Uterus (tissue), 4 donors: ENCODE measurements around the gene HEBP1. TPM values are rescaled to one million over a fixed set of nuclear protein-coding genes. Genes with fewer than 3 reads are reported as not detected.

Experiments
- DNase-seq, 2 donors: peaks; one replicate each; pipeline ENCODE4 v3.0.0-alpha.2; 2019 to 2020
- H3K27ac ChIP-seq, 2 donors: fragments of 200-600 bp; sonication (generic); 1 replicate in 1 of 2; 2 replicates in 1 of 2; pipeline ENCODE4 v1.5.1; 2016 to 2018
- H3K27me3 ChIP-seq, 2 donors: fragments of 200-600 bp; sonication (generic); one replicate each; pipeline ENCODE4 v1.5.1; 2018 to 2019; ENCODE audit warnings: control low read depth in 1 of 2
- H3K36me3 ChIP-seq, 2 donors: fragments of 200-600 bp; sonication (generic); one replicate each; pipeline ENCODE4 v1.5.1; 2019; ENCODE audit warnings: control low read depth in 1 of 2
- H3K4me1 ChIP-seq, 2 donors: fragments of 200-600 bp; sonication (generic); one replicate each; pipeline ENCODE4 v1.5.1; 2018 to 2019; ENCODE audit warnings: control low read depth in 1 of 2
- H3K4me3 ChIP-seq, 2 donors: fragments of 200-600 bp; sonication (generic); 1 replicate in 1 of 2; 2 replicates in 1 of 2; pipeline ENCODE4 v1.5.1; 2018 to 2019; ENCODE audit warnings: mild to moderate bottlenecking in 1 of 2
- H3K9me3 ChIP-seq, 2 donors: fragments of 200-600 bp; sonication (generic); one replicate each; pipeline ENCODE4 v1.5.1; 2019; ENCODE audit warnings: control low read depth in 1 of 2
- POLR2A ChIP-seq, 2 donors: fragments of 450-650 bp; IDR thresholded peaks; one replicate each; pipeline ENCODE4 v1.6.1; 2016; ENCODE audit warnings: antibody characterized with exemption in 2 of 2, mild to moderate bottlenecking in 1 of 2, moderate library complexity in 1 of 2
- intact Hi-C: fragments of 100-400 bp; cut with DNase I; formaldehyde crosslinking; loops from one replicate; pipeline ENCODE4 v1.15.1; 2023; ENCODE audit warnings: low total_unique reads
- total RNA-seq, 4 donors: library from RNA; depleted of rRNA in 3 of 4; stranded (reverse); fragments of >200 nt in 3 of 4; gene quantifications; one replicate each; pipeline versions ENCODE4 v1.1.0 to v1.2.4, GENCODE V29; 2014 to 2023
- TF ChIP-seq, protein P1 (sequence below), 4 experiments: fragments of 200-600 bp in 2 of 4; fragments of 450-650 bp in 2 of 4; sonication (generic) in 2 of 4; IDR thresholded peaks; one replicate each; pipeline ENCODE4 v1.5.1; 2016 to 2019; ENCODE audit warnings: antibody characterized with exemption in 4 of 4, mild to moderate bottlenecking in 2 of 4, moderate library complexity in 1 of 4
- donor health status: DM: yes; HTN: yes; CAD: no.

Gene HEBP1
- total RNA-seq, 4 donors from 2014 or later = 10.5 to 64.4 (median 40.9) TPM

- no peak for DNase-seq
- peak overlapping the region; percentile 89 to 90 for H3K27ac ChIP-seq
- H3K4me3 ChIP-seq = peak overlapping the region; percentile 61 to 73
- H3K9me3 ChIP-seq = no peaks in the 10 kb centered on the region
- H3K27me3 ChIP-seq = no peaks in the 10 kb centered on the region
- H3K4me1 ChIP-seq = no peaks in the 10 kb centered on the region
- intact Hi-C loops = loop anchor here (5.0 kb wide), 1 partner anchor 92 kb away; no protein-coding TSS in a partner anchor
- TF ChIP-seq POLR2A (IDR thresholded peaks at IDR 0.05) = no peak
- TF ChIP-seq, protein P1, sequence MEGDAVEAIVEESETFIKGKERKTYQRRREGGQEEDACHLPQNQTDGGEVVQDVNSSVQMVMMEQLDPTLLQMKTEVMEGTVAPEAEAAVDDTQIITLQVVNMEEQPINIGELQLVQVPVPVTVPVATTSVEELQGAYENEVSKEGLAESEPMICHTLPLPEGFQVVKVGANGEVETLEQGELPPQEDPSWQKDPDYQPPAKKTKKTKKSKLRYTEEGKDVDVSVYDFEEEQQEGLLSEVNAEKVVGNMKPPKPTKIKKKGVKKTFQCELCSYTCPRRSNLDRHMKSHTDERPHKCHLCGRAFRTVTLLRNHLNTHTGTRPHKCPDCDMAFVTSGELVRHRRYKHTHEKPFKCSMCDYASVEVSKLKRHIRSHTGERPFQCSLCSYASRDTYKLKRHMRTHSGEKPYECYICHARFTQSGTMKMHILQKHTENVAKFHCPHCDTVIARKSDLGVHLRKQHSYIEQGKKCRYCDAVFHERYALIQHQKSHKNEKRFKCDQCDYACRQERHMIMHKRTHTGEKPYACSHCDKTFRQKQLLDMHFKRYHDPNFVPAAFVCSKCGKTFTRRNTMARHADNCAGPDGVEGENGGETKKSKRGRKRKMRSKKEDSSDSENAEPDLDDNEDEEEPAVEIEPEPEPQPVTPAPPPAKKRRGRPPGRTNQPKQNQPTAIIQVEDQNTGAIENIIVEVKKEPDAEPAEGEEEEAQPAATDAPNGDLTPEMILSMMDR (IDR thresholded peaks at IDR 0.05) = no peak
- no peaks in the 10 kb centered on the region for H3K36me3 ChIP-seq
These were observed 650 bp downstream of the HEBP1 start for GRCh38 chr12:12999271-12999958.

- TF ChIP-seq POLR2A (IDR thresholded peaks at IDR 0.05) = no peak
- TF ChIP-seq, protein P1 (IDR thresholded peaks at IDR 0.05) = no peak
- Histone ChIP-seq H3K4me3 (no peak overlapping the region), H3K36me3 (no peaks in the 10 kb centered on the region), H3K27me3 (no peaks in the 10 kb centered on the region), H3K9me3 (no peaks in the 10 kb centered on the region), H3K4me1 (no peaks in the 10 kb centered on the region), H3K27ac (no peak overlapping the region)
- intact Hi-C loops = loop anchor here (5.0 kb wide), 1 partner anchor 91 kb away; no protein-coding TSS in a partner anchor
- no peak for DNase-seq
These were observed 1.8 kb downstream of the HEBP1 start for GRCh38 chr12:12998248-12998647.

- no peak overlapping the region for H3K4me3 ChIP-seq
- no peaks in the 10 kb centered on the region for H3K9me3 ChIP-seq
- H3K27me3 ChIP-seq = no peaks in the 10 kb centered on the region
- no peak for TF ChIP-seq POLR2A (IDR thresholded peaks at IDR 0.05)
- TF ChIP-seq, protein P1 (IDR thresholded peaks at IDR 0.05) = no peak
- intact Hi-C loops = loop anchor here (5.0 kb wide), 1 partner anchor 90 kb away; no protein-coding TSS in a partner anchor
- no peak for DNase-seq
- no peaks in the 10 kb centered on the region for H3K36me3 ChIP-seq
- H3K4me1 ChIP-seq = no peaks in the 10 kb centered on the region
- no peak overlapping the region for H3K27ac ChIP-seq
These were observed 2.3 kb downstream of the HEBP1 start for GRCh38 chr12:12997734-12998133.

DNA sequence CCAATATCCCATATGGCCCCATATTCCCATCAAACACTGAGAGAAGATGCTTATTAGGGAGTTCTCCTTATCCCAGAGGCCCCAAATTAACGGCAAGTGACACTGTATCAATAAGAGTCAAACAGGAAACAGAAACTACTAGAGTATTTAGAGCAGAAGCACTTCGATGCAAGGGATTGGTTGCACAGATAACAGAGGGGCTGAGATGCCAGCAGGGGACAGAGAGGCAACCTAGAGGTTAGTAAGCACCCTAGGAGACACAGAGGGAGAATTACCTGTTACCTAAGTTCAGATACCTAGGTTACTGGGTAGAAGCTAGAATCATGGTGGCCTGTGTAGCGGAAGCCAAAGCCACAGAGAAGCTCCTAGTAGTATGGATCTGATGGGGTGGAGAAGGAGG is 2.9 kb downstream of the HEBP1 start:
- Histone ChIP-seq H3K4me1 (no peaks in the 10 kb centered on the region), H3K27ac (no peak overlapping the region), H3K9me3 (no peaks in the 10 kb centered on the region), H3K27me3 (no peaks in the 10 kb centered on the region), H3K4me3 (no peak overlapping the region), H3K36me3 (no peaks in the 10 kb centered on the region)
- no peak for DNase-seq
- TF ChIP-seq POLR2A (IDR thresholded peaks at IDR 0.05) = no peak
- TF ChIP-seq, protein P1 (IDR thresholded peaks at IDR 0.05) = no peak
- intact Hi-C loops = loop anchor here (5.0 kb wide), 1 partner anchor 90 kb away; no protein-coding TSS in a partner anchor

DNA sequence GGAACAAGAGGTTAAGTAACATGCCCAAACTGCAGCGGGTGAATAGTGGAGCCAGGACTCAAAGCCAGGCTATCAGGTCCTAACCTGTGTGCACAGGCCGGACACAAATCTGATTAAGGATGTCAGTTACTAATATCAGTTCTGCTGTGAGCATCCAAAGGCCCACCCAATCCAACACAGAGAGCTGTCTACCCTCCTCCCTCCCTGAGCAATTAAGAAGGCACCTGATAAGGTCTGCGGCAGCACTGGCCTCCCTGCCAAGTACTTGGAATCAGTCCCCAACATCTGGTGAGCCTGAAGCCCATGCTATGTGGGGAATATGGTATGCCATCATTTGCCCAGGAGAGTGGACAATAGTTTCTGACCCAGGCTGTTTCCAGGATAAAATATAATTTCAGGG is 3.9 kb downstream of the HEBP1 start:
- no peak overlapping the region for H3K27ac ChIP-seq
- intact Hi-C loops = loop anchor here (5.0 kb wide), 1 partner anchor 89 kb away; no protein-coding TSS in a partner anchor

More for the DNA sequence above, 3.9 kb downstream of the HEBP1 start:
- no peak overlapping the region for H3K4me3 ChIP-seq
- H3K27me3 ChIP-seq = no peaks in the 10 kb centered on the region
- DNase-seq = no peak
- no peaks in the 10 kb centered on the region for H3K36me3 ChIP-seq
- TF ChIP-seq, protein P1 (IDR thresholded peaks at IDR 0.05) = no peak
- no peak for TF ChIP-seq POLR2A (IDR thresholded peaks at IDR 0.05)
- peaks cover 0 to 5% of the 10 kb centered on the region in 2 donors for H3K4me1 ChIP-seq
- H3K9me3 ChIP-seq = no peaks in the 10 kb centered on the region
